ENCODE results near the gene TFPI. TPM values are rescaled to one million over a fixed set of nuclear protein-coding genes. Genes with fewer than 3 reads are reported as not detected.

TFPI gene
- total RNA-seq, 1 donor from 2014 or later: 0.59 TPM

GRCh38 chr2:187499941-187500532 lies 54.2 kb downstream of the TFPI start:
- no peaks in the 10 kb centered on the region for H3K36me3 Mint-ChIP-seq (ENCODE audit: unreplicated experiment)
- no peaks in the 10 kb centered on the region for H3K9me3 Mint-ChIP-seq (ENCODE audit: unreplicated experiment)
- H3K4me3 Mint-ChIP-seq (ENCODE audit: unreplicated experiment): no peak overlapping the region
- H3K27me3 Mint-ChIP-seq (ENCODE audit: unreplicated experiment): no peaks in the 10 kb centered on the region
- TF ChIP-seq CTCF (IDR thresholded peaks at IDR 0.05; ENCODE audit: partially characterized antibody, unreplicated experiment): peak; percentile 78
- no peak overlapping the region for H3K27ac Mint-ChIP-seq (ENCODE audit: unreplicated experiment)
- H3K4me1 Mint-ChIP-seq (ENCODE audit: low read depth, unreplicated experiment): peaks cover 9% of the 10 kb centered on the region
- DNase-seq: peak; percentile 57

- Mint-ChIP-seq H3K4me1 (ENCODE audit: low read depth, unreplicated experiment) (peaks cover 3% of the 10 kb centered on the region), H3K36me3 (ENCODE audit: unreplicated experiment) (peaks cover 10% of the 10 kb centered on the region), H3K27me3 (ENCODE audit: unreplicated experiment) (no peaks in the 10 kb centered on the region), H3K4me3 (ENCODE audit: unreplicated experiment) (no peak overlapping the region), H3K9me3 (ENCODE audit: unreplicated experiment) (no peaks in the 10 kb centered on the region), H3K27ac (ENCODE audit: unreplicated experiment) (no peak overlapping the region)
- no peak for DNase-seq
- TF ChIP-seq CTCF (IDR thresholded peaks at IDR 0.05; ENCODE audit: partially characterized antibody, unreplicated experiment): peak; percentile 70
Measured at GRCh38 chr2:187497858-187498463, 56.3 kb downstream of the TFPI start.

GRCh38 chr2:187497140-187497539 lies 57.1 kb downstream of the TFPI start:
- TF ChIP-seq CTCF (IDR thresholded peaks at IDR 0.05; ENCODE audit: partially characterized antibody, unreplicated experiment): no peak
- DNase-seq: no peak
- Mint-ChIP-seq H3K36me3 (ENCODE audit: unreplicated experiment) (peaks cover 10% of the 10 kb centered on the region), H3K4me1 (ENCODE audit: low read depth, unreplicated experiment) (peaks cover 3% of the 10 kb centered on the region), H3K4me3 (ENCODE audit: unreplicated experiment) (no peak overlapping the region), H3K27me3 (ENCODE audit: unreplicated experiment) (no peaks in the 10 kb centered on the region), H3K27ac (ENCODE audit: unreplicated experiment) (no peak overlapping the region), H3K9me3 (ENCODE audit: unreplicated experiment) (no peaks in the 10 kb centered on the region)

- Mint-ChIP-seq H3K27ac (ENCODE audit: unreplicated experiment) (no peak overlapping the region), H3K9me3 (ENCODE audit: unreplicated experiment) (no peaks in the 10 kb centered on the region), H3K4me1 (ENCODE audit: low read depth, unreplicated experiment) (no peaks in the 10 kb centered on the region), H3K27me3 (ENCODE audit: unreplicated experiment) (no peaks in the 10 kb centered on the region), H3K36me3 (ENCODE audit: unreplicated experiment) (peaks cover 10% of the 10 kb centered on the region), H3K4me3 (ENCODE audit: unreplicated experiment) (no peak overlapping the region)
- DNase-seq: no peak
- no peak for TF ChIP-seq CTCF (IDR thresholded peaks at IDR 0.05; ENCODE audit: partially characterized antibody, unreplicated experiment)
Measured at GRCh38 chr2:187495324-187495723, 58.9 kb downstream of the TFPI start.

- Mint-ChIP-seq H3K27me3 (ENCODE audit: unreplicated experiment) (no peaks in the 10 kb centered on the region), H3K36me3 (ENCODE audit: unreplicated experiment) (peaks cover 10% of the 10 kb centered on the region), H3K4me3 (ENCODE audit: unreplicated experiment) (no peak overlapping the region), H3K27ac (ENCODE audit: unreplicated experiment) (no peak overlapping the region), H3K4me1 (ENCODE audit: low read depth, unreplicated experiment) (no peaks in the 10 kb centered on the region), H3K9me3 (ENCODE audit: unreplicated experiment) (no peaks in the 10 kb centered on the region)
- no peak for TF ChIP-seq CTCF (IDR thresholded peaks at IDR 0.05; ENCODE audit: partially characterized antibody, unreplicated experiment)
- DNase-seq: no peak
Measured at GRCh38 chr2:187493877-187494568, 60.2 kb downstream of the TFPI start.
